IPS-15b (cell line): Measurements from ENCODE around the gene ASGR2.
"Not testable (repeated sequence)": the region's sequence is repeated elsewhere in the genome, so short reads cannot be mapped to it uniquely, and the experiment has no call there.

Source experiments
- H3K27me3 ChIP-seq: one replicate; pipeline ENCODE4 v1.6.1; 2013; ENCODE audit warnings: low read length; ENCODE audit not compliant: control insufficient read depth, insufficient read depth
- H3K36me3 ChIP-seq: one replicate; pipeline ENCODE4 v1.6.1; 2013; ENCODE audit warnings: low read length; ENCODE audit not compliant: control insufficient read depth, insufficient read depth
- H3K4me1 ChIP-seq: one replicate; pipeline ENCODE4 v1.6.1; 2013; ENCODE audit warnings: mild to moderate bottlenecking, low read length; ENCODE audit not compliant: control insufficient read depth, insufficient read depth
- H3K4me3 ChIP-seq: one replicate; pipeline ENCODE4 v1.5.1; 2013; ENCODE audit warnings: low read depth, low read length
- H3K9ac ChIP-seq: one replicate; pipeline ENCODE4 v1.6.1; 2013; ENCODE audit warnings: low read depth, mild to moderate bottlenecking, low read length
- H3K9me3 ChIP-seq: one replicate; pipeline ENCODE4 v1.6.1; 2013; ENCODE audit warnings: mild to moderate bottlenecking, low read length; ENCODE audit not compliant: control insufficient read depth, insufficient read depth

ASGR2 gene

GRCh38 chr17:7108981-7109380, 5.6 kb downstream of the ASGR2 start:
- Histone ChIP-seq H3K9ac (no peak overlapping the region), H3K27me3 (no peaks in the 10 kb centered on the region), H3K4me1 (no peaks in the 10 kb centered on the region)

DNA sequence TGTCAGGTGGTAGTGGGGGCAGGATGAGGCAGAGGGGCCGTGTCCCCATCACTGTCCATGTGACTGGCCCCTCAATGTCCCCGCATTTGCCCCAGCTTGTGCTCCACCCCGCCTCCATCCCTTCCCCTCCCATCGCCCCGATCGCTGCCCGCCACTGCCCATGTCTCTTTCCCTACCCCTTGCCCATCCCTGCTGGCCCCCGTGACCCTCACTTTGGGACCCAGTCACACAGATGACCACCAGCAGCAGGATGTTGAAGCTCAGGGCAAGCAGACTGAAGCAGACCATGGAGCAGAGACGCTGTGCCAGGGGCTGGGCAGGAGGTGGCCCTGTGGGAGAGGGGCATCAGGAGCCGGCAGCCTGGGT, 6.1 kb downstream of the ASGR2 start:
- Histone ChIP-seq H3K27me3 (no peaks in the 10 kb centered on the region), H3K36me3 (no peaks in the 10 kb centered on the region), H3K9me3 (no peaks in the 10 kb centered on the region), H3K4me3 (no peak overlapping the region), H3K9ac (no peak overlapping the region), H3K4me1 (no peaks in the 10 kb centered on the region)

More at GRCh38 chr17:7108981-7109380, 5.6 kb downstream of the ASGR2 start:
- H3K36me3 ChIP-seq, result no peaks in the 10 kb centered on the region
- no peaks in the 10 kb centered on the region for H3K9me3 ChIP-seq
- no peak overlapping the region for H3K4me3 ChIP-seq

GRCh38 chr17:7107795-7108559, 6.6 kb downstream of the ASGR2 start:
- H3K4me1 ChIP-seq, result no peaks in the 10 kb centered on the region
- H3K27me3 ChIP-seq, result no peaks in the 10 kb centered on the region
- H3K9me3 ChIP-seq, result no peaks in the 10 kb centered on the region
- no peak overlapping the region for H3K4me3 ChIP-seq
- no peak overlapping the region for H3K9ac ChIP-seq
- H3K36me3 ChIP-seq, result no peaks in the 10 kb centered on the region

- H3K27me3 ChIP-seq, result no peaks in the 10 kb centered on the region
Observed at GRCh38 chr17:7107012-7107754, 7.4 kb downstream of the ASGR2 start.

DNA sequence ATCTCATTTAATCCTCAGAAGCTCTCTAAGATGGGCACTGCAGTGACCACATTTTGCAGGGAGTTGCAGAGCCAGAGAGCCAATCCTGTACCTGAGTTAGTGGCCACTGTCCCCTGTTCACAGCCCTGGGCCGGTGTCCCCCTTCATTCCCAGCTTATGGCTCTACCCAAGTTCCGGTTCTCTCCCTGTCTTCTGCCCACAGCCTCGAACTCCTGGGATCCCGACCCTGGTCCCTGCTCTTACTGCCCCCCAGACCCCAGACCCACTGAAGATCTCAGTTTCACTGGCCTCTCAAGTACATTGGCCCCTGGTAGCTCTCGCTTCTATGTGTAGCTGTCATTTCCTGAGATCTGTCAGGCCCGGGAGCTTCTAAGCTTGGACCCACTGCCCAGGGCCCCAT, 12.2 kb downstream of the ASGR2 start:
- Histone ChIP-seq H3K4me1 (no peaks in the 10 kb centered on the region), H3K27me3 (peaks cover 2% of the 10 kb centered on the region), H3K36me3 (no peaks in the 10 kb centered on the region), H3K4me3 (no peak overlapping the region), H3K9ac (no peak overlapping the region), H3K9me3 (no peaks in the 10 kb centered on the region)

More at GRCh38 chr17:7107012-7107754, 7.4 kb downstream of the ASGR2 start:
- Histone ChIP-seq H3K4me1 (no peaks in the 10 kb centered on the region), H3K4me3 (no peak overlapping the region), H3K36me3 (no peaks in the 10 kb centered on the region), H3K9ac (no peak overlapping the region), H3K9me3 (no peaks in the 10 kb centered on the region)

DNA sequence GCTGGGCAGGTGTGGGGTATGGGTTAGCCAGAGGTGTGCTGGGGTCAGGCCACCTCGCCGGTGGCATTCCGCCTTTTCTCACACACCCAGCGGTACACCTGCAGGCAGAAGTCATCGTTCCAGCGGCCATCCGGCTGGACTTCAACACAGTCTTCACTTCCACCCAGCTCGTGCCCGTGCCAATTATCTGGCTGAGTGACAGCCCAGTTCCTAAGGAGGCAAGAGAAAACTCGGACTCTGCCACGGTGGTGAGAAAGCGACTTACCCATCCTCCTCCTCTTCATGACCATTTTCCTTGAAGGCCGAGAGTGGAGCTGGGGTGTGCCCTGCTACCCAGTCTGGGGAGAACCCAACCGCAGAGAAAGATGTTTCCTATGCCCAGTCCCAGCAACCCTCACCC, 13.1 kb downstream of the ASGR2 start:
- H3K9ac ChIP-seq, result no peak overlapping the region
- no peaks in the 10 kb centered on the region for H3K4me1 ChIP-seq
- H3K4me3 ChIP-seq, result no peak overlapping the region
- H3K27me3 ChIP-seq, result peaks cover 2% of the 10 kb centered on the region
- H3K36me3 ChIP-seq, result no peaks in the 10 kb centered on the region
- H3K9me3 ChIP-seq, result no peaks in the 10 kb centered on the region

GRCh38 chr17:7100641-7101379, 13.8 kb downstream of the ASGR2 start:
- H3K9ac ChIP-seq, H3K4me1 ChIP-seq, H3K9me3 ChIP-seq, H3K4me3 ChIP-seq, H3K36me3 ChIP-seq, H3K27me3 ChIP-seq: not testable (repeated sequence)

- Histone ChIP-seq H3K4me3 (no peak overlapping the region), H3K27me3 (peaks cover 5% of the 10 kb centered on the region), H3K36me3 (no peaks in the 10 kb centered on the region), H3K9me3 (no peaks in the 10 kb centered on the region), H3K4me1 (no peaks in the 10 kb centered on the region), H3K9ac (no peak overlapping the region)
Observed at GRCh38 chr17:7098802-7099459, 15.7 kb downstream of the ASGR2 start.

GRCh38 chr17:7097940-7098339, 16.7 kb downstream of the ASGR2 start:
- Histone ChIP-seq H3K4me1 (no peaks in the 10 kb centered on the region), H3K4me3 (no peak overlapping the region), H3K36me3 (no peaks in the 10 kb centered on the region), H3K9ac (no peak overlapping the region), H3K9me3 (no peaks in the 10 kb centered on the region), H3K27me3 (peaks cover 5% of the 10 kb centered on the region)

- Histone ChIP-seq H3K36me3 (no peaks in the 10 kb centered on the region), H3K9me3 (no peaks in the 10 kb centered on the region), H3K27me3 (peaks cover 2% of the 10 kb centered on the region), H3K4me3 (no peak overlapping the region), H3K4me1 (no peaks in the 10 kb centered on the region), H3K9ac (no peak overlapping the region)
Observed at GRCh38 chr17:7095625-7096024, 19.0 kb downstream of the ASGR2 start.

- no peaks in the 10 kb centered on the region for H3K36me3 ChIP-seq
- H3K4me3 ChIP-seq, result no peak overlapping the region
- peaks cover 2% of the 10 kb centered on the region for H3K27me3 ChIP-seq
- H3K9me3 ChIP-seq, result no peaks in the 10 kb centered on the region
- H3K9ac ChIP-seq, result no peak overlapping the region
- no peaks in the 10 kb centered on the region for H3K4me1 ChIP-seq
Observed at GRCh38 chr17:7094652-7095019, 20.0 kb downstream of the ASGR2 start.
